NCI-H2107 treated with DMSO at 0.1 percent for 48 hours (cell line): ENCODE data around the gene SNX12.

Experiments used
- DNase-seq: peaks from one replicate; lab custom pipeline; 2025; ENCODE audit not compliant: unreplicated experiment; lab: John Stamatoyannopoulos, UW

The SNX12 gene

GRCh38 chrX:71068044-71068918, at the start of gene SNX12:
Gene SNX12 (minus strand): TSS chrX:71068334. CDS start chrX:71068306, 28 bp downstream.
- DNase-seq: peak; percentile 90

GRCh38 chrX:71117358-71117757, 49.2 kb upstream of the SNX12 start:
- DNase-seq: no peak

- no peak for DNase-seq
These were observed 43.8 kb upstream of the SNX12 start for GRCh38 chrX:71111921-71112431.

GRCh38 chrX:71111141-71111843, 43.2 kb upstream of the SNX12 start, which contains the start of gene IL2RG:
Gene IL2RG (minus strand): TSS chrX:71111577. CDS start chrX:71111539, 38 bp downstream.
- no peak for DNase-seq

- no peak for DNase-seq
These were observed 40.9 kb upstream of the SNX12 start for GRCh38 chrX:71109051-71109450.

GRCh38 chrX:71107762-71108360, 39.7 kb upstream of the SNX12 start:
- DNase-seq: no peak

GRCh38 chrX:71107245-71107644, 39.1 kb upstream of the SNX12 start:
- DNase-seq: no peak

- no peak for DNase-seq
These were observed 38.3 kb upstream of the SNX12 start, which contains the start of gene CXorf65 for GRCh38 chrX:71106427-71106826. Gene CXorf65 (minus strand): TSS chrX:71106740. CDS start chrX:71106556, 184 bp downstream.

- DNase-seq: no peak
These were observed 37.5 kb upstream of the SNX12 start for GRCh38 chrX:71105628-71106027.

- no peak for DNase-seq
These were observed 35.2 kb upstream of the SNX12 start for GRCh38 chrX:71103110-71103983.

- DNase-seq: no peak
These were observed 34.2 kb upstream of the SNX12 start for GRCh38 chrX:71102292-71102691.

GRCh38 chrX:71100581-71101505, 32.7 kb upstream of the SNX12 start:
- DNase-seq: no peak

GRCh38 chrX:71099736-71100135, 31.6 kb upstream of the SNX12 start:
- DNase-seq: no peak

- DNase-seq: no peak
These were observed 30.9 kb upstream of the SNX12 start for GRCh38 chrX:71098951-71099506.

- DNase-seq: no peak
These were observed 30.2 kb upstream of the SNX12 start for GRCh38 chrX:71098302-71098701.

- no peak for DNase-seq
These were observed 28.6 kb upstream of the SNX12 start for GRCh38 chrX:71096760-71097032.

GRCh38 chrX:71095981-71096759, 28.0 kb upstream of the SNX12 start:
- peak; percentile 45 for DNase-seq

GRCh38 chrX:71095555-71095980, 27.4 kb upstream of the SNX12 start, which contains the start of gene FOXO4:
Gene FOXO4 (plus strand): TSS chrX:71095851. CDS start chrX:71096529, 678 bp downstream.
- DNase-seq: peak; percentile 49
